ENCODE results near the gene PPFIBP2. TPM values are rescaled to one million over a fixed set of nuclear protein-coding genes. Genes with fewer than 3 reads are reported as not detected.

PPFIBP2 gene
- total RNA-seq, 1 experiment from 2014 or later, result 5.7 TPM

- no peak overlapping the region for H2AFZ ChIP-seq (ENCODE audit: low read depth, low read length, poor library complexity, severe bottlenecking)
- intact Hi-C loops (cut with micrococcal nuclease), result no loop called here
- no peaks in the 10 kb centered on the region for H3K4me1 ChIP-seq (ENCODE audit: control insufficient read depth in 1 of 2, insufficient read depth in 2 of 2, low read length in 2 of 2)
- ATAC-seq (no peak), DNase-seq (ENCODE audit: low read depth, low spot score) (no peak)
- no peak overlapping the region for H3K9ac ChIP-seq (ENCODE audit: low read length)
- BruUV-seq (replicated peaks), result no TSS peak
- TF ChIP-seq POLR2AphosphoS5 (IDR thresholded peaks at IDR 0.05; ENCODE audit: low read depth, low read length) (no peak), SRF (IDR thresholded peaks at IDR 0.05; ENCODE audit: low read depth) (no peak), EZH2phosphoT487 (IDR thresholded peaks at IDR 0.05; ENCODE audit: borderline replicate concordance) (no peak), ZFX (IDR thresholded peaks at IDR 0.05) (no peak), MAX (IDR thresholded peaks at IDR 0.05) (no peak)
- ChIA-PET POLR2A (no interaction called here), CTCF (interaction anchor here (2.9 kb wide), 1 partner anchor 109 kb away, joined by 24 read pairs; no protein-coding TSS in a partner anchor), RAD21 (ENCODE audit: low non-redundant PET in 1 of 2, low total read pairs in 2 of 2, uncharacterized antibody in 2 of 2, unreplicated experiment in 2 of 2) (interaction anchor here (0.8 to 1.6 kb wide), 2 partner anchors 110 to 118 kb away, joined by 3 to 6 read pairs; no protein-coding TSS in a partner anchor)
- no peaks in the 10 kb centered on the region for H3K9me2 ChIP-seq (ENCODE audit: insufficient read depth)
- no peaks in the 10 kb centered on the region for H3K9me3 ChIP-seq (ENCODE audit: control insufficient read depth in 1 of 2, insufficient read depth in 1 of 2, low read depth in 1 of 2, low read length in 2 of 2)
- H3K79me2 ChIP-seq (ENCODE audit: insufficient read depth, low read length), result no peaks in the 10 kb centered on the region
- H3K27ac ChIP-seq (ENCODE audit: low read depth, low read length), result no peak overlapping the region
- H3K4me3 ChIP-seq (replicated peaks in 1 of 2; ENCODE audit: low read depth in 1 of 2, low read length in 2 of 2), result no peak overlapping the region
- no peaks in the 10 kb centered on the region for H3K27me3 ChIP-seq (ENCODE audit: insufficient read depth, low read length)
- H3K4me2 ChIP-seq (ENCODE audit: low read length), result no peak overlapping the region
- no peaks in the 10 kb centered on the region for H4K20me1 ChIP-seq (ENCODE audit: insufficient read depth)
- H3K36me3 ChIP-seq (ENCODE audit: control insufficient read depth in 1 of 2, insufficient read depth in 2 of 2, low read length in 2 of 2), result no peaks in the 10 kb centered on the region
These were observed 33.9 kb downstream of the PPFIBP2 start for GRCh38 chr11:7547687-7548086.

GRCh38 chr11:7548659-7549274 lies 35.0 kb downstream of the PPFIBP2 start:
- H2AFZ ChIP-seq (ENCODE audit: low read depth, low read length, poor library complexity, severe bottlenecking), result no peak overlapping the region
- no peaks in the 10 kb centered on the region for H3K27me3 ChIP-seq (ENCODE audit: insufficient read depth, low read length)
- H3K4me3 ChIP-seq (replicated peaks in 1 of 2; ENCODE audit: low read depth in 1 of 2, low read length in 2 of 2), result no peak overlapping the region
- H3K79me2 ChIP-seq (ENCODE audit: insufficient read depth, low read length), result no peaks in the 10 kb centered on the region
- intact Hi-C loops (cut with micrococcal nuclease), result loop anchor here (1.0 kb wide), 2 partner anchors 109 to 117 kb away; no protein-coding TSS in a partner anchor
- no peaks in the 10 kb centered on the region for H4K20me1 ChIP-seq (ENCODE audit: insufficient read depth)
- H3K27ac ChIP-seq (ENCODE audit: low read depth, low read length), result no peak overlapping the region
- DNase-seq (ENCODE audit: low read depth, low spot score), result peak; percentile 16
- POLR2A ChIA-PET, result no interaction called here
- RAD21 ChIA-PET (ENCODE audit: low non-redundant PET in 1 of 2, low total read pairs in 2 of 2, uncharacterized antibody in 2 of 2, unreplicated experiment in 2 of 2), result interaction anchor here in 1 of 2 experiments (1.6 kb wide), 1 partner anchor 109 kb away, joined by 6 read pairs; no protein-coding TSS in a partner anchor
- H3K4me1 ChIP-seq (ENCODE audit: control insufficient read depth in 1 of 2, insufficient read depth in 2 of 2, low read length in 2 of 2), result no peaks in the 10 kb centered on the region
- H3K9me3 ChIP-seq (ENCODE audit: control insufficient read depth in 1 of 2, insufficient read depth in 1 of 2, low read depth in 1 of 2, low read length in 2 of 2), result no peaks in the 10 kb centered on the region
- no peaks in the 10 kb centered on the region for H3K9me2 ChIP-seq (ENCODE audit: insufficient read depth)
- H3K4me2 ChIP-seq (ENCODE audit: low read length), result no peak overlapping the region
- peak; percentile 99 for ATAC-seq
- no TSS peak for BruUV-seq (replicated peaks)
- H3K36me3 ChIP-seq (ENCODE audit: control insufficient read depth in 1 of 2, insufficient read depth in 2 of 2, low read length in 2 of 2), result no peaks in the 10 kb centered on the region
- TF ChIP-seq RAD21 (IDR thresholded peaks at IDR 0.05; ENCODE audit: low read depth) (peak; percentile 61), ELF1 (IDR thresholded peaks at IDR 0.05; ENCODE audit: borderline replicate concordance, low read depth) (no peak), CTCF (IDR thresholded peaks at IDR 0.05 in 2 of 3, conservative IDR thresholded peaks at IDR 0.05 in 1 of 3; ENCODE audit: borderline replicate concordance in 1 of 3, insufficient read depth in 1 of 3, low read depth in 2 of 3, low read length in 2 of 3) (peak; percentile 67 to 80 (median 73); a peak in 5 of 6 replicates)
- no peak overlapping the region for H3K9ac ChIP-seq (ENCODE audit: low read length)
- CTCF ChIA-PET, result interaction anchor here (2.0 to 3.5 kb wide), 3 partner anchors 108 to 128 kb away, joined by 5 to 24 read pairs (median 16); no protein-coding TSS in a partner anchor

Data from HCT116 (cell line).